Right lobe of liver (tissue), 6 donors: ENCODE measurements around the gene NPFFR1. TPM values are rescaled to one million over a fixed set of nuclear protein-coding genes. Genes with fewer than 3 reads are reported as not detected.
A peak's percentile ranks its signal among the peaks of the same experiment; 100 is the strongest.

Experiments used
- ATAC-seq, 4 donors: fragments of 200-7000 bp; cut with Tn5 transposase; one replicate each; pipeline ENCODE4 v1.9.1; 2020; ENCODE audit warnings: mild to moderate bottlenecking in 4 of 4, moderate library complexity in 4 of 4
- DNase-seq, 3 donors: peaks; one replicate each; pipeline ENCODE4 v3.0.0-alpha.2; 2020
- H3K27ac ChIP-seq, 3 donors: fragments of 200-600 bp; one replicate each; pipeline ENCODE4 v1.8.0; 2022
- H3K27me3 ChIP-seq, 2 donors: fragments of 200-600 bp; one replicate each; pipeline ENCODE4 v1.8.0; 2022
- H3K36me3 ChIP-seq, 4 donors: fragments of 200-600 bp; sonication (generic) in 1 of 4; one replicate each; pipeline versions ENCODE4 v1.5.1 to v1.8.0; 2017 to 2022; ENCODE audit warnings: control low read depth in 1 of 4
- H3K4me1 ChIP-seq, 4 donors: fragments of 200-600 bp; sonication (generic) in 1 of 4; one replicate each; pipeline versions ENCODE4 v1.5.1 to v1.8.0; 2017 to 2022; ENCODE audit warnings: control low read depth in 1 of 4
- H3K4me3 ChIP-seq, 3 donors: fragments of 200-600 bp; one replicate each; pipeline ENCODE4 v1.8.0; 2022
- H3K9me3 ChIP-seq, 4 donors: fragments of 200-600 bp; sonication (generic) in 1 of 4; one replicate each; pipeline versions ENCODE4 v1.5.1 to v1.8.0; 2017 to 2022; ENCODE audit warnings: control low read depth in 1 of 4
- CTCF ChIP-seq, 4 donors: fragments of 200-600 bp in 3 of 4; fragments of 450-650 bp in 1 of 4; IDR thresholded peaks; one replicate each; pipeline versions ENCODE4 v1.5.1 to v1.8.0; 2016 to 2022; ENCODE audit warnings: antibody characterized with exemption in 4 of 4, mild to moderate bottlenecking in 2 of 4
- POLR2A ChIP-seq: fragments of 450-650 bp; IDR thresholded peaks from one replicate; pipeline ENCODE4 v1.6.1; 2017; ENCODE audit warnings: antibody characterized with exemption, mild to moderate bottlenecking
- WGBS: methylation state at CpG from one replicate; pipeline ENCODE4 v1.1.6; 2018; ENCODE audit warnings: low coverage, low lambda C conversion rate; ENCODE audit not compliant: insufficient coverage; ENCODE audit errors: missing lambda C conversion rate; 5-methylcytosine and 5-hydroxymethylcytosine counted together
- intact Hi-C, 2 donors: fragments of 100-400 bp; cut with DNase I; formaldehyde crosslinking; loops; one replicate each; pipeline versions ENCODE4 v1.11.2 to v1.14.1; 2022
- total RNA-seq, 6 experiments: library from RNA; depleted of rRNA in 2 of 6; stranded (reverse); fragments of >200 nt in 2 of 6; fragmentation: NEBNext Ultra II Directional in 3 of 6; extraction: Animal tissue kit (Norgen Biotek cat#: 25700) in 3 of 6; gene quantifications; one replicate each; pipeline versions ENCODE4 v1.1.0 to v1.2.4, GENCODE V29; 2016 to 2023
- donor health status: DM: no; HTN: yes; CAD: no.
- donor health status: DM: no; HTN: no; CAD: no.
- donor health status: DM: no; HTN: no; CAD: no.
- donor health status: DM: no; HTN: yes; CAD: no.
- donor health status: DM: no; HTN: yes; CAD: no.

NPFFR1 gene
- total RNA-seq, 6 experiments from 2014 or later = not detected

GRCh38 chr10:70302292-70302691 lies 18.5 kb upstream of the NPFFR1 start:
- Histone ChIP-seq H3K27me3 (no peaks in the 10 kb centered on the region), H3K27ac (no peak overlapping the region), H3K4me3 (no peak overlapping the region), H3K4me1 (no peaks in the 10 kb centered on the region), H3K36me3 (peaks cover 0 to 11% (median 3%) of the 10 kb centered on the region in 4 donors), H3K9me3 (no peaks in the 10 kb centered on the region)
- 42% methylated on average over 3 of the region's 3 CpGs for WGBS
- TF ChIP-seq CTCF (IDR thresholded peaks at IDR 0.05) (no peak), POLR2A (no peak)
- intact Hi-C loops = no loop called here
- DNase-seq = no peak
- ATAC-seq = peak; percentile 28 to 84 (median 62)

GRCh38 chr10:70300908-70301597 lies 17.2 kb upstream of the NPFFR1 start:
- Histone ChIP-seq H3K27me3 (no peaks in the 10 kb centered on the region), H3K4me1 (no peaks in the 10 kb centered on the region), H3K4me3 (no peak overlapping the region), H3K36me3 (peaks cover 0 to 11% (median 3%) of the 10 kb centered on the region in 4 donors), H3K27ac (no peak overlapping the region), H3K9me3 (no peaks in the 10 kb centered on the region)
- WGBS = 98% methylated on average over 16 of the region's 19 CpGs
- intact Hi-C loops = no loop called here
- TF ChIP-seq CTCF (IDR thresholded peaks at IDR 0.05) (no peak), POLR2A (no peak)
- DNase-seq (no peak), ATAC-seq (no peak)

GRCh38 chr10:70300461-70300860 lies 16.7 kb upstream of the NPFFR1 start:
- Histone ChIP-seq H3K4me1 (no peaks in the 10 kb centered on the region), H3K27ac (no peak overlapping the region), H3K4me3 (no peak overlapping the region), H3K9me3 (no peaks in the 10 kb centered on the region), H3K27me3 (no peaks in the 10 kb centered on the region), H3K36me3 (peaks cover 0 to 11% (median 3%) of the 10 kb centered on the region in 4 donors)
- WGBS = 100% methylated on average over 1 of the region's 6 CpGs
- DNase-seq = no peak
- TF ChIP-seq POLR2A (no peak), CTCF (IDR thresholded peaks at IDR 0.05) (no peak)
- ATAC-seq = no peak
- intact Hi-C loops = no loop called here

- intact Hi-C loops = no loop called here
- Histone ChIP-seq H3K36me3 (peaks cover 0 to 11% (median 3%) of the 10 kb centered on the region in 4 donors), H3K4me1 (no peaks in the 10 kb centered on the region), H3K4me3 (no peak overlapping the region), H3K27ac (no peak overlapping the region), H3K27me3 (no peaks in the 10 kb centered on the region), H3K9me3 (no peaks in the 10 kb centered on the region)
- DNase-seq (no peak), ATAC-seq (no peak)
- no peak for TF ChIP-seq CTCF (IDR thresholded peaks at IDR 0.05)
- no peak for TF ChIP-seq POLR2A
- 90% methylated on average over 2 of the region's 7 CpGs for WGBS
These were observed 16.1 kb upstream of the NPFFR1 start for GRCh38 chr10:70299876-70300275.
